Measurements from ENCODE around the gene MSRB3. TPM values are rescaled to one million over a fixed set of nuclear protein-coding genes. Genes with fewer than 3 reads are reported as not detected.
A peak's percentile ranks its signal among the peaks of the same experiment; 100 is the strongest.

MSRB3 gene
- total and polyA plus RNA-seq, 2 of the 4 experiments (the other 2 are of a cell fraction), result 31.7 to 35.7 TPM

- in situ Hi-C loops (cut with MboI; ENCODE audit: low sequenced_read_pairs), result no loop called here
- ChIA-PET POLR2A (ENCODE audit: unreplicated experiment) (no interaction called here), CTCF (no interaction called here)
- no peak overlapping the region for H3K4me3 ChIP-seq (ENCODE audit: insufficient read depth, low read depth, low read length)
- no peak overlapping the region for H3K23ac ChIP-seq (ENCODE audit: low read depth, low read length)
- intact Hi-C loops (cut with micrococcal nuclease), result no loop called here
- H3K4me2 ChIP-seq (ENCODE audit: low read depth, low read length), result no peak overlapping the region
- no peak overlapping the region for H2AK5ac ChIP-seq (ENCODE audit: low read depth, low read length)
- no peak overlapping the region for H3K4ac ChIP-seq (ENCODE audit: low read depth, low read length)
- DNase-seq (no peak), ATAC-seq (ENCODE audit: low read depth) (no peak)
- H2BK5ac ChIP-seq (ENCODE audit: low read depth, low read length, poor library complexity, severe bottlenecking), result peak overlapping the region; percentile 54
- H2AK9ac ChIP-seq (replicated peaks; ENCODE audit: low read depth, low read length, poor library complexity), result no peak overlapping the region
- no peak overlapping the region for H2BK20ac ChIP-seq (ENCODE audit: low read depth, low read length)
- no CpG with 5 or more reads among the region's 5 CpGs for WGBS, 2 experiments (ENCODE audit: extremely low coverage in 2 of 2, insufficient read length in 1 of 2)
- H3K18ac ChIP-seq (ENCODE audit: low read depth, low read length), result peak overlapping the region; percentile 35; the same call in 1 of the 2 replicates
- no peak overlapping the region for H4K91ac ChIP-seq (ENCODE audit: insufficient read depth, low read depth, low read length)
- H3K9me3 ChIP-seq (ENCODE audit: control insufficient read depth, insufficient read depth, low read length), result peaks cover 3% of the 10 kb centered on the region; the same call in 1 of the 2 replicates
- peaks cover 3 to 13% of the 10 kb centered on the region in 2 experiments; a peak in 2 of 4 replicates for H3K79me1 ChIP-seq (ENCODE audit: low read depth in 1 of 2, low read length in 2 of 2)
- no peak overlapping the region for H4K8ac ChIP-seq (ENCODE audit: low read depth in 2 of 2, low read length in 2 of 2)
- no peak overlapping the region for H2AFZ ChIP-seq (replicated peaks; ENCODE audit: low read length, poor library complexity)
- no peak overlapping the region for H3K9ac ChIP-seq (ENCODE audit: low read depth, low read length)
- no peaks in the 10 kb centered on the region for H3K27me3 ChIP-seq (ENCODE audit: control insufficient read depth, insufficient read depth, low read length)
- no peak overlapping the region for H2BK120ac ChIP-seq (ENCODE audit: low read depth, low read length)
- 0 out of 2 replicates have a peak, but pooled peaks cover 7% of the 10 kb centered on the region for H3K9me1 ChIP-seq (ENCODE audit: insufficient read depth, low read length)
- H2BK15ac ChIP-seq (ENCODE audit: low read depth, low read length), result no peak overlapping the region
- H3K14ac ChIP-seq (replicated peaks; ENCODE audit: low read depth, low read length), result no peak overlapping the region
- no peak overlapping the region for H3K27ac ChIP-seq (ENCODE audit: insufficient read depth, low read length)
- H3K4me1 ChIP-seq (ENCODE audit: control insufficient read depth, insufficient read depth, low read length), result peaks cover 14% of the 10 kb centered on the region
- TF ChIP-seq MAFK (IDR thresholded peaks at IDR 0.05; ENCODE audit: low read depth, low read length) (no peak), POLR2A (IDR thresholded peaks at IDR 0.05; ENCODE audit: low read depth, low read length) (no peak), USF2 (IDR thresholded peaks at IDR 0.05; ENCODE audit: low read depth, low read length) (no peak), RCOR1 (IDR thresholded peaks at IDR 0.05; ENCODE audit: insufficient replicate concordance, low read length) (no peak), SMC3 (IDR thresholded peaks at IDR 0.05; ENCODE audit: low read depth, low read length) (no peak), BHLHE40 (IDR thresholded peaks at IDR 0.05; ENCODE audit: low read depth, low read length) (no peak), FOS (IDR thresholded peaks at IDR 0.05; ENCODE audit: low read depth, low read length) (no peak), NFE2L2 (IDR thresholded peaks at IDR 0.05; ENCODE audit: low read depth, low read length) (no peak), ELK1 (IDR thresholded peaks at IDR 0.05; ENCODE audit: borderline replicate concordance, low read depth, low read length) (no peak), CEBPB (IDR thresholded peaks at IDR 0.05; ENCODE audit: low read depth, low read length) (no peak), RAD21 (IDR thresholded peaks at IDR 0.05; ENCODE audit: low read length) (no peak), MXI1 (IDR thresholded peaks at IDR 0.05; ENCODE audit: borderline replicate concordance, low read depth, low read length) (no peak), RFX5 (IDR thresholded peaks at IDR 0.05; ENCODE audit: low read depth, low read length) (no peak), CHD1 (IDR thresholded peaks at IDR 0.05; ENCODE audit: low read depth, low read length) (no peak), MAZ (IDR thresholded peaks at IDR 0.05; ENCODE audit: borderline replicate concordance, low read depth, low read length) (no peak)
- no peak overlapping the region for H4K5ac ChIP-seq (ENCODE audit: low read depth, low read length)
- H3K36me3 ChIP-seq (ENCODE audit: control insufficient read depth, insufficient read depth, low read length), result peaks cover 8% of the 10 kb centered on the region
- no TSS peak for BruUV-seq (replicated peaks)
- no peak overlapping the region for H3K56ac ChIP-seq (ENCODE audit: extremely low read depth, insufficient read depth, low read length)
- dilution Hi-C loops (cut with HindIII; ENCODE audit: low sequenced_read_pairs, unreplicated experiment), result no loop called here
- no peaks in the 10 kb centered on the region for H4K20me1 ChIP-seq (ENCODE audit: insufficient read depth, low read length)
Measured at GRCh38 chr12:65333649-65334048, 55.2 kb downstream of the MSRB3 start.

Measured in IMR-90 (cell line).